NT2/D1 (cell line): ENCODE measurements around the gene CAMK2B.
A peak's percentile ranks its signal among the peaks of the same experiment; 100 is the strongest.

Experiments
- DNase-seq: peaks from one replicate; pipeline ENCODE4 v3.0.0-alpha.2; 2011; ENCODE audit warnings: low read depth, low spot score
- H3K27me3 ChIP-seq: 2 replicates; pipeline ENCODE4 v1.6.0; 2011; ENCODE audit warnings: mild to moderate bottlenecking; ENCODE audit not compliant: insufficient read length, insufficient read depth
- H3K36me3 ChIP-seq: 2 replicates; pipeline ENCODE4 v1.6.1; 2011; ENCODE audit warnings: mild to moderate bottlenecking, low read length, mixed read lengths; ENCODE audit not compliant: insufficient read depth, insufficient read length
- H3K4me1 ChIP-seq: 2 replicates; pipeline ENCODE4 v1.5.1; 2011; ENCODE audit not compliant: insufficient read depth, insufficient read length
- H3K4me3 ChIP-seq: 2 replicates; pipeline ENCODE4 v1.5.1; 2011; ENCODE audit warnings: low read depth; ENCODE audit not compliant: insufficient read length
- H3K9ac ChIP-seq: 2 replicates; pipeline ENCODE4 v1.6.0; 2011; ENCODE audit warnings: low read depth; ENCODE audit not compliant: insufficient read length
- H3K9me3 ChIP-seq: 2 replicates; pipeline ENCODE4 v1.5.1; 2011; ENCODE audit warnings: mild to moderate bottlenecking, low read length; ENCODE audit not compliant: insufficient read depth
- SUZ12 ChIP-seq: IDR thresholded peaks from 2 replicates; pipeline ENCODE4 v1.6.1; 2011; ENCODE audit not compliant: insufficient read length, insufficient read depth; ENCODE audit errors: extremely low read depth
- YY1 ChIP-seq: IDR thresholded peaks from 2 replicates; pipeline ENCODE4 v1.6.1; 2011; ENCODE audit not compliant: insufficient read length, insufficient read depth
- ZNF274 ChIP-seq: IDR thresholded peaks from 2 replicates; pipeline ENCODE4 v1.6.1; 2011; ENCODE audit warnings: mild to moderate bottlenecking, low read depth, low read length

CAMK2B gene

GRCh38 chr7:44366986-44367385 lies 41.6 kb upstream of the CAMK2B start:
- peaks cover 9% of the 10 kb centered on the region for H3K4me1 ChIP-seq
- no peak overlapping the region for H3K4me3 ChIP-seq
- no peaks in the 10 kb centered on the region for H3K36me3 ChIP-seq
- no peaks in the 10 kb centered on the region for H3K27me3 ChIP-seq
- H3K9ac ChIP-seq = no peak overlapping the region
- DNase-seq = no peak
- TF ChIP-seq YY1 (no peak), SUZ12 (no peak), ZNF274 (no peak)
- no peaks in the 10 kb centered on the region for H3K9me3 ChIP-seq

DNA sequence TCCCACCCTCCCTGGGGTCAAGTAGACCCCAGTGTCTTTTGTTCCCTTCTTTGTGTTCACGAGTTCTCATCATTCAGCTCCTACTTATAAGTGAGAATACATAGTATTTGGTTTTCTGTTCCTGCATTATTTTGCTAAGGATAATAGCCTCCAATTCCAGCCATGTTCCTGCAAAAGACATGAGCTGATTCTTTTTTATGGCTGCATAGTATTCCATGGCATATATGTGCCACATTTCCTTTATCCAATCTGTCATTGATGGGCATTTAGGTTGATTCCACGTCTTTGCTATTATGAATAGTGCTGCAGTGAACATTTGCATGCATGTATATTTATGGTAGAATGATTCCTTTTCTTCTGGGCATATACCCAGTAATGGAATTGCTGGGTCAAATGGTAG lies 28.3 kb upstream of the CAMK2B start:
- Histone ChIP-seq H3K4me1 (peaks cover 2% of the 10 kb centered on the region), H3K9ac (no peak overlapping the region), H3K27me3 (no peaks in the 10 kb centered on the region), H3K4me3 (no peak overlapping the region), H3K9me3 (no peaks in the 10 kb centered on the region), H3K36me3 (no peaks in the 10 kb centered on the region)
- no peak for DNase-seq
- TF ChIP-seq YY1 = no peak
- TF ChIP-seq SUZ12 = no peak
- TF ChIP-seq ZNF274 = no peak

- Histone ChIP-seq H3K9me3 (no peaks in the 10 kb centered on the region), H3K36me3 (no peaks in the 10 kb centered on the region), H3K4me1 (peaks cover 2% of the 10 kb centered on the region), H3K4me3 (no peak overlapping the region), H3K9ac (no peak overlapping the region), H3K27me3 (no peaks in the 10 kb centered on the region)
- no peak for DNase-seq
- TF ChIP-seq ZNF274 = no peak
- TF ChIP-seq YY1 = no peak
- TF ChIP-seq SUZ12 = no peak
Measured at GRCh38 chr7:44348851-44349781, 23.7 kb upstream of the CAMK2B start.

- Histone ChIP-seq H3K36me3 (no peaks in the 10 kb centered on the region), H3K9me3 (peaks cover 5% of the 10 kb centered on the region), H3K4me3 (no peak overlapping the region), H3K4me1 (peaks cover 2% of the 10 kb centered on the region), H3K27me3 (no peaks in the 10 kb centered on the region), H3K9ac (no peak overlapping the region)
- TF ChIP-seq ZNF274 (no peak), SUZ12 (no peak), YY1 (no peak)
- DNase-seq = peak; percentile 39
Measured at GRCh38 chr7:44348300-44348699, 22.9 kb upstream of the CAMK2B start.

DNA sequence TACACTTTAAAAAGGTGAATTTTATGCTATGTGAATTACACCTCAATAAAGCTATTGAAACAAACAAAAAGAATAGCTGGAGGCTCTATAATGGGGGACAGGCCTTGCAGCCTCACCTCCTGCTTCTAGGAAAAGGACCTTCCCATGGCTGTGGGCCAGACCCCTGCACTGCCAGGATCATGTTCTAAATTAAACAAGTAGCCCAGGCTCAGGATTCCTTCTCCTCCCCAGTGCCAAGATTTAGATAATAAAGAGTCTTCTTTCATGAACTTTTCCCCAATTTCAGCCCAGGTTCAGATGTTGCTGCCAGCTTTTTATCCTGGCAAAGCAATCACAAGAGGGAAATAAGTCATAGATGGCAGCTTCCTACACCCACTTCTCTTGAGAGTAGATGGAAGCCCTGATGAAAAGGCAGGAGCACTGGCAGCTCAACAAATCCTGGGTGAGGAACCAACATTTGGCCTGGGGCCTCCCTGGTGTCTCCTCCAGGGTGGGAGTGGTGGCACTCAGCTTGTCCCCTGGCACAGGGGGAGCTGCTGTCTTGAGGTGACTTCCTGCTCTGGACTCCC lies 22.2 kb upstream of the CAMK2B start:
- Histone ChIP-seq H3K27me3 (no peaks in the 10 kb centered on the region), H3K9me3 (peaks cover 11% of the 10 kb centered on the region), H3K4me3 (no peak overlapping the region), H3K9ac (no peak overlapping the region), H3K4me1 (peaks cover 2% of the 10 kb centered on the region), H3K36me3 (no peaks in the 10 kb centered on the region)
- no peak for TF ChIP-seq SUZ12
- no peak for DNase-seq

DNA sequence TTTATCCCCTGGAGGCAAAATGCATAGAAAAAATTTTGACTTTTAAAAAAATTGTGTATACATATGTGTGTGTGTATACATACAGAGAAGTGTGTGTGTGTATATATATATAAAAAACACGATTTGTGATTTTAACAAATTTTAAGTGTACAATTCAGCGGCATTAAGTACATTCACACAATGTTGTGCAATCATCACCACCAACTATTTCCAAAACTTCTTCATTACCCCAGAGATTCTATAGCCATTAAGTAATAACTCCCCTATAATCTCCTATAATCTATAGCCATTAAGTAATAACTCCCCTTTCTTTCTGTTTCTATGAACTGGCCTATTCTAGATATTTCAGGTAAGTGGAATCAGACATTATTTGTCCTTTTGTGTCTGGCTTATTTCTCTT lies 20.7 kb upstream of the CAMK2B start:
- no peaks in the 10 kb centered on the region for H3K36me3 ChIP-seq
- peaks cover 2% of the 10 kb centered on the region for H3K4me1 ChIP-seq
- H3K4me3 ChIP-seq = no peak overlapping the region
- TF ChIP-seq SUZ12 (no peak), YY1 (no peak), ZNF274 (no peak)
- H3K27me3 ChIP-seq = no peaks in the 10 kb centered on the region
- peaks cover 12% of the 10 kb centered on the region for H3K9me3 ChIP-seq
- no peak for DNase-seq
- H3K9ac ChIP-seq = no peak overlapping the region

DNA sequence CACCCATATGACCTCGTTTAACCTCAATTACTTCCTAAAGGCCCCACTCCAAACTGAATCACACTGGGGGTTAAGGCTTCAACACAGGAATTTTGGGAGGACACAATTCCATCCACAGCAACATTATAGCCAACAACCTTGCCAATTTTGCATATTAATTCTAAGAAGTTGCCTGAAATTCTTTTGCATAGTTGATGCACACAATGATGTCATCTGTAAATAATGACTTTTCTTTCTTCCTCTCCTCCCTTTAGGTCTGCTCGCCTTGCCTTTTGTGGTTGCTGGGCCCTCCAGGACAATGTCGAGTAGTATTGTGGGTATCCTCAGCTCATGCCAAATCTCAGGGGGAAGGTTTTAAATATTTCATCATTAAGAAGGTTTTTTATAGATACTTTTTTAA lies 16.0 kb upstream of the CAMK2B start:
- H3K27me3 ChIP-seq = no peaks in the 10 kb centered on the region
- no peak overlapping the region for H3K4me3 ChIP-seq
- TF ChIP-seq YY1 = no peak
- no peak for TF ChIP-seq ZNF274
- no peak for TF ChIP-seq SUZ12
- H3K9me3 ChIP-seq = peaks cover 12% of the 10 kb centered on the region
- no peaks in the 10 kb centered on the region for H3K36me3 ChIP-seq
- no peak for DNase-seq
- H3K4me1 ChIP-seq = peaks cover under 1% of the 10 kb centered on the region
- H3K9ac ChIP-seq = no peak overlapping the region
